Epithelial cell of prostate (primary cell): ENCODE measurements around the gene PSORS1C1.

Experiments used
- DNase-seq: peaks from one replicate; pipeline ENCODE4 v3.0.0-alpha.2; 2011; ENCODE audit warnings: low read depth, low spot score
- H3K27ac ChIP-seq: fragments of 450-650 bp; 2 replicates; pipeline ENCODE4 v1.5.1; 2017; ENCODE audit warnings: mild to moderate bottlenecking

The PSORS1C1 gene

DNA sequence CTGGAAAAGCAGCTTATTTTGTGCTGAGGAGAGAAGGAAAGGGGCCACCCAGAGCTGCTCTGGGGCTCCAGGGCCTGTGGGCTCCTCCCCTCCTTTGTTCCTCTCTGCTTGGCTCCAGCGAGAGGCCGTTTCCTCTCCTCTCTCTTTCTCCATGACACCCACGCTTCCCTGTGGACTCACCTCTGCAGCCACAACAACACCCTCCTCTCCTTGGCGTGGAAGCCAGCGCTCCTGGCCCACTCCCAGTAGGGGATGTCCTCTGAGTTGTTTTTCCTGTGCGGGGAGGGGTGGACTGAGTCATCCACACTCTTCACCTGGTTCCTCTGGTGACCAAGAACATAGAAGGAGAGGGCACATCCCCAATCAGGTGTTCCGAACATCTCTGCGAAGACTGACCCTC, 10.6 kb downstream of the PSORS1C1 start:
- H3K27ac ChIP-seq, result peak overlapping the region; percentile 89
- peak; percentile 69 for DNase-seq

DNA sequence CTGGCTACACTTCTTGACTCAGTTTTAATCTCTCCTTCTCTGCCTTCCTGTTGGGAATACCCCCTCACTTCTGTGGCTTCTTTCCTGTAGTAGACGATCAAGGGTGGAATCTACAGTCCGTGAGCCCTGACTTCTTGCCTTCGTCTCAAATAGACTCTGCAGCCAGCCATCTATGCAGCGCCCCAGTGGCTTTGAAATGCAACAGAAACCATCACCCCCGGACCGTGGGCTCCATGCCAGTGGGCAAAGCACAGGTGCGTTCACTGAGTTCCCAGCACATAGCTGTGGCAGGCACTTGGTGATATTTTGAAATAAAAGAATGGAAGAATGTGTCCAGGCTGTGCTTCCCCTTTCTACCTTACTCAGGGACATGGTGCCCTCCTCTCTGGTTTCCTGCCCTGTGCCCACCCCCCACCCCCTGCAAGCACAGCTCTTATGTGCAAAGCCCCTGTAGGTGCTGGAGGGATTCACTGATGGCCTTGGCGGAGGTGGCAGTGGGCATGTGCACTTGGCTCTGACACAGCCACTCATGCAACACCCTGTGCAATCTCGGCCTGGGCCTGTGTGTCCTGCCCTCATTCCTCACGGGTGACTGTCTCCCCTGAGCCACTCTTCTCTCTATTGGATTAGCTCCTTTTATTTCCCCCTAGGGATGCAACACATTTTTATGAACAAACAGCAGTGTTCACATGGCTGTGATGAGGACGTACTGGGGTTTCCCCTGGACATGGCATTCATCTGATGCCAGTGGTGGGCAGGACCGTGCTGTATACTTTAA, 11.2 kb downstream of the PSORS1C1 start:
- H3K27ac ChIP-seq, result peak overlapping the region; percentile 89
- DNase-seq, result peak; percentile 76

DNA sequence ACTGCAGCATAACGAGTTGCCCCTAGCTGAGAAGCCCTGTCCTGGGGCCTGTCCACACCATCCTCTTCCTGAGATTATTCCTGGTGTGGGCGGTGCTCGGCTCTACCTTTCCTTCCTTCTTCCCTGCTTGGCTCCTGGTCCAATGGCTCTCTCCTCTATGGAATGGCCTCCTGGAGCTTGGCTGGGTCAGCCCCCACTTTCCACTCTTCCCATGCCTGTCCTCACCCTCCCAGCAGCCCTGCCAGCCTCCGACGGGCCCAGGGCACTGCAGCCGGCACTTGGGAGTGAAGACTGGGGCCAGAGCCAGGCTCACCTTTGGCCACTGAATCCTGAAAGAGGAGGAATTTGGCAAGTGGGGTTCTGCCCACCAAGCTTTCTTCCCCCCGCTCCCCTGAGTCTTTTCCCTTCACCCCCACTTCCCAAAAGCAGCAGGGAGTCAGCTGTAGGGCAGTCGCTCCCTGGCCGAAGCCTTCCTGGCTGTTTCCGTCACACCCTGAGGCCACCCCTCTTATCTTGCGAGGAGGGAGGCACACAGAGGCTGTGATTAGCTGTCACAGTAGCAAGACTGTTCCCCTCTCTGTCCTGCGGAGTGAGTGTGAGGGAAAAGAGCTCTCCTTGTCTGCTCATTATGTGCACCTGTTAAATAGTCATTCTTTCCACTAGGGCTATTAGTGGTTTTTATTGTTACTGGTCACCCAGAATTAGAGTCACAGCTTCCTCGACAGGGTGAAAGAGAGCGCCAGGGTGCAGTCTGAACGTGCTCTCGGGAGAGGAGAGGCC, 12.0 kb downstream of the PSORS1C1 start:
- DNase-seq, result no peak
- peak overlapping the region; percentile 89 for H3K27ac ChIP-seq

DNA sequence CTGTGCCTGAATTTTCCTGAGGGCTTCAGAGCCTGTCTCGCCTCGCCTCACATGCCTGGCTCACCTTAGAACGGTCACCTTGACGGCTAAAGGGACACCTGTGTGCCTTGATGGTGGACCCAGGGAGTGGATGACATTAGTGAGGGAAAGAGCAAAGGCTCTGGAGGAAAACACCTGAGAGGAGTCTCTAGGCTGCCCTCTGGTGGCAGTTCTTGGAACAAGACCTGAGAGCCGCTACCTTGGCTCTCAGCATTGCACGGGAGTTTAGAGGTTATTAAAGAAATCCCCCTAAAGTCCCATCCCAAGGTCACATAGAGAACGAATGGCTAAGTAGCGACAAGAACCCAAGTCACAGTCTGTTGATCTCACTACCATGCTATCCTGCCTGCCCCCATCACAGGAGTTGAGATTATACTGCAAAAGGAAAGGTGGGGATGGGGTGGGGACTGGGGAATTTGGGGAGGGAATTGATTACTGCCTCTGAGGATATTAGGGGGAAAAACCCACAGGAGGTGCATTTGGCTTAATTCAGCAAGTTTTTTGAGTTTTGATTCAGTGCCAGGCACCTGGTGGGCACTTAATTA, 13.6 kb downstream of the PSORS1C1 start:
- no peak for DNase-seq
- no peak overlapping the region for H3K27ac ChIP-seq

DNA sequence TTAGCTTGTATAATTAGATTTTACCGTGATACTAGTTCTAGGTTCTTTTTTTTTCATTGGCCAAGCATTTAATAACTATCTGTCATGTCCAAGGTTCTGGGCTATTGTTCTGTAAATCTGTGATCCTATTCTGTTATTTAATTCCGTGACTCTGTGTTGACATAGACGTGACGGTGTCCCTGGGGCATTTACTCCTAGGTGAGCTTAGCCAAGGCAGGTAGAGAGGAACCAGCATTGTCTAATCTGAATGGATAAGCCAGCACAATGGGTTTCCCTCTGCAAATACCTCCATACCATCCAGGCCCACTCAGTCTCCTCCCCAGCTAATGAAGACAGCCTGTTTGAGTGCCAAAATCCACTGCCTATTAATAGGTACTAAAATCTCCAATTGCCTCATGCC, 14.5 kb downstream of the PSORS1C1 start:
- peak overlapping the region; percentile 6 for H3K27ac ChIP-seq
- no peak for DNase-seq

DNA sequence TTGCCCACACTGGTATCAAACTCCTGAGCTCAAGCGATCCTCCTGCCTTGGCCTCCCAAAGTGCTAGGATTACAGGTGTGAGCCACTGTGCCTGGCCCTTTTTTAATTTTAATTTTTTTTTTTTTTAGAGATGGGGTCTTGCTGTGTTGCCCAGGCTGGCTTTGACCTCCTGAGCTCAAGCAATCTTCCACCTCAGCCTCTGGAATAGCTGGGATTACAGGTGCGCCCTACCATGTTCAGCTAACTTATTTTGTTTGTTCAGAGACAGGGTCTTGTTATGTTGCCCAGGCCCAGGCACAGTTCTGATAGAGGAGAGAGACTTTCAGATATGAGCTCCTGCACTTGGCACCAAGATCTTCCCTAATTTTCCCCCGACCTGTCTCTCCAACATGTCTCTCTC, 16.2 kb downstream of the PSORS1C1 start:
- DNase-seq, result no peak
- H3K27ac ChIP-seq, result no peak overlapping the region

DNA sequence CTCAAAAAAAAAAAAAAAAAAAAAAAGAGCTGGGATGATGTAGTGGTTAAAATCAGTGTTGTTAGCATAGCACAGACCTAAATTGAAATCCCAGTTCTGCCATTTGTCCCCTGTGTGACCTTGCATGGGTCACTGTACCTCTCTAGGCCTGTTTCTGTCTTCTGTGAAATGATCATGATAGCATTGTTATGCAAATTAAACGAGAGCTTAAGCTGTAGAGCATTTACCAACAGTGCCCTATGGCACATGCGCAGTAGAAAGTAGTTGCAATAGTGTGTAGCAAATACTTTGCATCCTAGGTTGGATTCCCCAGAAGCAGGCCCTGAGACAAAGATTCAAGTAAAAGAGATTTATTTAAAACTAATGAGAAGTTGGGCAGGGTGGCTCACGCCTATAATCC, 17.0 kb downstream of the PSORS1C1 start:
- no peak overlapping the region for H3K27ac ChIP-seq
- DNase-seq, result no peak

DNA sequence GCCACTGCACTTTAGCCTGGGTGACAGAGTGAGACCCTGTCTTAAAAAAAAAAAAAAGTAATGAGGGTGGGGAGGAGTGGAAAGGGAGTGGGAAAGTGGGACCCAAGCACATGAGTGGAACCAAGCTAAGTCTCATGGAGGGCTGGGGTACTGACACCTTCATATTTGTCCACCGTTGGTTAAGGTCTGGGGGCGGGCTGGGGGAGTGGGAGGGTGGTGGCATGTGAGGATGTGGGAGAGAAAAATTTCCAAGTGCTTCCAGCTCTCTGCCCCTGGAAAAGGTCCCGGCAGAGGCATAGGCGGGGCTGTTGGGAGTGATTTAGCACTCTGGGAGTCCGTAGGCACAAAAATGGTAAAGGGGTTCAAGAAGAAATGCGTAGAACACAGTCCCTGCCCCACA, 18.2 kb downstream of the PSORS1C1 start:
- H3K27ac ChIP-seq, result no peak overlapping the region
- no peak for DNase-seq

DNA sequence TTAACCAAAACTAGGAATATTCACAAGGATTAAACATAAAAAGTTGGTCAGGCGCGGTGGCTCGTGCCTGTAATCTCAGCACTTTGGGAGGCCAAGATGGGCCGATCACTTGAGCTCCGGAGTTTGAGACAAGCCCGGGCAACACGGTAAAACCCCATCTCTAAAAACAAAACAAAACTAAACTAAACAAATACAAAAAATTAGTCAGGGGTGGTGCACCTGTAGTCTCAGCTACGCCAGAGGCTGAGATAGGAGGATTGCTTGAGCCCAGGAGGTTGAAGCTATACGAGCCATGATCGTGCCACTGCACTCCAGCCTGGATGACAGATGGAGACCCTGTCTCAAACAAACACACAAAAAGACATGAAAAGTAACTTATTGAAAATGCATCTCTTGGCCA, 21.1 kb downstream of the PSORS1C1 start:
- no peak for DNase-seq
- H3K27ac ChIP-seq, result no peak overlapping the region

DNA sequence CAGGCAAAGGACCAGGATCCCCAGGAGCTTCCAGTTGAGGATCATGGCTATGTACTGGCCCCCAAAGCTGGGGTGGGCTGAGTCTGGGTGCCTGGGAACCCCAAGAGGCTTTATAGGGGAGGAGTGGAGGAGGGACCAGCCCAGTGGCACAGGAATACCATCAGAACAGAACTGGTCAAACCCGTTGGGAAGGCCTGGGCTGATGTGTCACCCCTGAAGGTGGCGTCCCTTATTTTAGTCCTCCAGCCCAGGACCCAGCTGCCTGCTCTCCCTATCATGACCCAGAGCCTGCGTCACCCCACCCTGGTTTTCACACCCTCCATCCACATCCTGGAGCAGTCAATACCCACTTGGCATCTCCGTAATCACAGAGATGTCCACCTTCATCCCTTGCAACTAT, 24.4 kb downstream of the PSORS1C1 start, which contains the start of gene PSORS1C2:
Gene PSORS1C2 (minus strand): TSS at position 85 of the 400 bp plus-strand sequence. CDS start 40 bp downstream, at position 45.
- no peak within 1 kb of the TSS for H3K27ac ChIP-seq
- DNase-seq, result no peak

DNA sequence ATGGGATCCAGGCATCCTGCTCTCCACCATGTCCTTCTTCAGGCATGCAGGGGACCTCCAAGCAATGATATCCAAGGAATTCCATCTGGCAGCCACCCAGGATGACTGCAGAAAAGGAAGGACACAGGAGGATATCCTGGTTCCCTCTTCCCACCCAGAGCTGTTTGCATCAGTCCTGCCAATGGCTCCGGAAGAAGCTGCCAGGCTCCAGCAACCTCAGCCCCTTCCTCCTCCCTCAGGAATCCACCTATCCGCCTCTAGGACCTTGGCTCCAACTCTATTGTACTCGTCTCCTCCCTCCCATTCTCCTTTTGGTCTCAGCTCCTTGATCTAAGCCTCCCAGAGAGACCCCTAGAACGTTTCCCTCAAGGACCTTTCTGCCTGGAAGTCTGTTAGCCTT, 25.0 kb downstream of the PSORS1C1 start:
- no peak for DNase-seq
- H3K27ac ChIP-seq, result no peak overlapping the region

DNA sequence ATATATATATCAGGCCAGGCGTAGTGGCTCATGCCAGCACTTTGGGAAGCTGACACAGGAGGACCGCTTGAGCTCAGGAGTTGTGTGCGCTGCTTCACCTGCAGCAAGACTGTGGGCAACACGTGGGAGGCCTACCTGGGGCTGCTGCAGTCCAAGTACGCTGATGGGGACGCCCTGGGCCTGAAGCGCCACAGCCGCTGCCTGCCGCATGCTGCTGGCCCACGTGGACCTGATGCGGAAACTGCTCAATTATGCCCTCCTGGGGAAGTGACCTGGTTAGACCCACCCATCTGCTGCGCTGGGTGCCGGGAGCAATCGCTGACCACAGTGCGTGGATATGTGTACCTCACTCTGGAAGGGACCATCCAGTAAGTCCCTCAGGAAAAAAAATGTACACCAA, 26.0 kb downstream of the PSORS1C1 start:
- DNase-seq, result no peak

DNA sequence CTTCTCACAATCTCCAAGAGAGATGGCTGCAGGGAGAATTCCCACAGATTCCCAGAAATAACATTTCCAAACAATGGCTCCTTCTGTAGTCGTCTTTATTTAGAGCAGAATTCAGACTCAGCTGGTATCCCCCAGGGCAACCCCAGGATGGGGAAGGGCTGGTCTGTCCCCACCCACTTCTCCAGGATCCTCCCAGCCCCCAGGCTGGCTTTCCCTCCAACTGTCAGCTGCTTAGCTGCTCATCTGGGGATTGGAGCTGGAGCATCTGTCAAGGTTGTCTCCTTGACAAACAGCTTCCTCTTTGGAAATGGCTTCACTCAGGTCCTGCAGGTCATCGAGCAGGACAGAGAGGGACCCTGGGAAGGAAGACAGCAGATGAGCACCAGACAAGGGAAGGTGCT, 27.8 kb downstream of the PSORS1C1 start:
- H3K27ac ChIP-seq, result no peak overlapping the region
- no peak for DNase-seq

More for the DNA sequence above, 26.0 kb downstream of the PSORS1C1 start:
- H3K27ac ChIP-seq, result no peak overlapping the region

DNA sequence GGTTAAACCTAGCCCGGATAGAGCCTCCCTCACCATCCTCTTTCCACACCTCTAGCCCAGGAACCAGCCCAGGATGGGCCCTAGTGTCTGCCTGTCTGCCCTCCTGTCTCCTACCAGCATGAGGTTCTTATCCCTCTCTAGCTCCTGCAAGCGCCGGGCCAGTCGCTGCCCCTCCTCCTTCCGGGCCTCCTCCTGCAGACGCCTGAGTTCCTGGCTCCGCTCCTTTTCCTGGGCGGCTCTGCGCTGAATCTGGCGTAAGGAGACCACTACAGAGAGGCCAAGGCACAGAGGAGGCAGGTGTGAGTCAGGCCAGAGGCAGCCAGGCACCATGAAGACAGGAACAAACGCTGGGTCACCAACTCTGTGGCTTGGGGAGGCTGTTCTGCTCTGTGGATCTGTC, 28.5 kb downstream of the PSORS1C1 start:
- DNase-seq, result no peak
- H3K27ac ChIP-seq, result no peak overlapping the region

DNA sequence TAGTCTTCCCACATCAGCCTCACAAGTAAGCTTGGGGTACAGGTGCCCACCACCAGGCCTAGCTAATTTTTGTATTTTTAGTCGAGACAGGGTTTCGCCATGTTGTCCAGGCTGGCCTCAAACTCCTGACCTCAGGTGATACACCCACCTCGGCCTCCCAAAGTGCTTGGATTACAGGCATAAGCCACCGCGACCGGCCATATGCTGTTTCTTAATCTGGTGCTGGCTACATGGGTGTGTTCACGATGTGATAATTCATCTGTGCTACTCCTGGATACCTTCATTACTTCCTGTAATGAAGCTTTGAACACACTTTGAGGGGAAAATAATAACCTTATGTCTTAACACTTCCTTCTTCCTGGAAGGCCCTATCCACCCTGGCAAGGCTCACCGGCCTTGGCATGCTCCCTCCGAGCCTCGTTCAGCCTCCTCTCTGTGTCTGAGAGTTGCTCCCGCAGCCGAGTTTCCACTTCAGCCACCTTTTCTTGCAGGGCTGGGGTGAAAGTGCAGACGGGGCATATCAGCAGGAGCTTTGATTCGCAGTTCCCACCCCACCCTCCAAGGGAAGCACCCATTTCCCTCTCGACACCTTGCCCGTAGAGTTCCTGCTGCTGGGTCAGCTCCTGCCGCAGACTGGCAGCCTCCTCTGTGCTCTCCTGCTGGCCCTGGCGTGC, 29.8 kb downstream of the PSORS1C1 start:
- no peak for DNase-seq
- no peak overlapping the region for H3K27ac ChIP-seq

DNA sequence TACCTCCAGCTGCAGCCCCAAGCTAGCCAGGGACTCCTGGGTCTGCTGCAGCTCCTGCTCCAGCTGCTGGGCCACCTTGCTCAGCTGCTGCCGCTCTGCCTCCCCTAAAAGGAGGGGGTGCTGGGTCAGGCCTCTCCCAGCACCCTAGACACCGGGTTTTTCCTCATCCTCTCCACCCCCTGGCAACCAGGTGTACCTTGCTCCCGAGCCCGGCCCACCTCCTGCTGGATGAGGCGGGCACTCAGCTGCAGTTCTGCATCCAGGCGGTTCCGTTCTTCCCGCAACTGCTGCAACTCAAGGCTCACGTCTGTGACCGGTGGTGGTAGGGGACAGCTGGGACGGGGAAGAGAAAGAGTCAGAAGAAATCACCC, 30.4 kb downstream of the PSORS1C1 start:
- H3K27ac ChIP-seq, result no peak overlapping the region
- DNase-seq, result no peak

DNA sequence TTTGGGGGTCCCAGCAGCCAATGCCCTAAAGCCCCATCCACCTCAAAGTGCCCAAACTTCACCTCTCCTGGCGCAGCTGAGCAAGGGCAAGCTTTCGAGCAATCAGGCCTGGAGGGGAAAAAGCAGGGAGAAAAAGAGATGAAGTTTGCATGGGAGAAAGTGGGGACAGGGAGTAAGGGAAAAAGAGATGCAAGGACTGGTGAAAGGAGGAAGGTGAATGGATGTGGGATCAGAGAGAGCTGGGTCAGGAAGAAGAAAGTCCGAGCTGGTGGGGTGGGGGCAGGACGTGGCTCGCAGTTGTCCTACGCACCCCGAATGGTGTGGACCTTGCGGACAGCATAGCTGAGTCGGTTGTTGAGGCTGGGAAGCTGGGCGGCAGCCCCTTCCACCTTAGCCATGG, 30.8 kb downstream of the PSORS1C1 start:
- H3K27ac ChIP-seq, result no peak overlapping the region
- DNase-seq, result no peak

DNA sequence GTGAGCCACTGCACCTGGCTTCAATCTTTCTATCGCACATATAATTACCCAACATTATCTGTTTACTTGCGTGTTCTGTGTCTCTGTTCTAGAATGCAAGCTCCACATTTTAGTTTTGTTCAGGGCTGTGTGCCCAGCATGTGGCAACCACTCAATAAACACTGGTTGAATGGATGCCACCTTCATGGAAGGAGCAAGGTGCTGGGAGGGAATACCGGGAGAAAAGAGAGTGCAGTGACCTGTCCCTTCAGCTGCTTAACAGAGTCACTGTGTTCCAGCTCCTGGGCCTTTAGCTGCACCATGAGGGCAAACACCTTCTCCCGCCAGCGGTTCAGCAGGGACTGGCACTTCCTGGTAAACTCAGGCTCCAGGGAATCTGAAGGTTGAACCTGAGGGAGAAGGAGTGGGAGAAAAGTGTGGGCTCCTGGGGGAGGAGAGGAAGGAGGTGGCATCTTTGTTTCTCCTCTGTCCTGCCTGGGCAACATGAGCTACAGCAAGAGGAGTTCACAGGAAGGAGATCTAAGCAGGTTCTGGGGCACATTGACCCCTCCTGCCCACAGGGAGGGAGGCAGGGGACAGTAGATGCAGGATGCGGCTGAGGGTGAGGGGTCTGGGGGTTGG, 35.3 kb downstream of the PSORS1C1 start:
- no peak overlapping the region for H3K27ac ChIP-seq
- no peak for DNase-seq

DNA sequence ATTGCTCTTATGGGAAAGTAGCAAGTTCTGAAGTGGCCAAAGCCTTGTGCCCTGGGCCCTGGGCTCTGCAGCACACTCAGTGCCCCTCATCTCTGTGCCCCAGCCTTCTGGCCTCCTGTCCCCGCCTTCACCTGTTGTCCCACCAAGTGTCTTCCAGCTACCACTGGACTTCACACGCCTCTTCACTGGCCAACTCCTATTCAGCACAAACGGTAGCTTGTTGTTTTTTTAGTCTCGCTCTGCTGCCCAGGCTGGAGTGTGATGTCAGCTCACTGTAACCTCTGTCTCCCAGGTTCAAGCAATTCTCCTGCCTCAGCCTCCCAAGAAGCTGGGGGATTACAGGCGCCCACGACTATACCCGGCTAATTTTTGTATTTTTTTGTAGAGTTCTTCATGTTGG, 38.2 kb downstream of the PSORS1C1 start:
- no peak for DNase-seq
- no peak overlapping the region for H3K27ac ChIP-seq

DNA sequence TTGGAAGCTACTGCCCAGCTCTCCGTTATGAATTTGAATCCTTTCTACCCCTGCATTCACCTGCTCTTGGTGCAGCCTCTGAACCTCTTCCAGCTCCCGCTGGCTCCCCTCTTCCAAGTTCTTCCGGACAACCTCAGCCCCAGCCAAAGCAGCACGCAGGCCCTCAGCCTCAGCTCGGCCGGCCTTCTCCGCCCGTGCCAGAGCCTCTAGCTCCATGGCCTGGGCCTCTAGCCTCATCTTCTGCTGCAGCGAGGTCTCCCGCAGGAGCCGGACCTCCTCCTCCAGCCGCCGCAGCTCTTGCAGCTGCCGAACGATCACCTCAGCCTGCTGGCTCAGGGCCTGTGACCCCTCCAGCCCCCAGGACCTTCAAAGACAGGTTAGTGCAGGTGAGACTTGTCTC, 39.8 kb downstream of the PSORS1C1 start:
- DNase-seq, result no peak
- H3K27ac ChIP-seq, result no peak overlapping the region
